Calu3 (cell line): ENCODE data around the gene CCDC116. TPM values are rescaled to one million over a fixed set of nuclear protein-coding genes. Genes with fewer than 3 reads are reported as not detected.
"Not testable (repeated sequence)": the region's sequence is repeated elsewhere in the genome, so short reads cannot be mapped to it uniquely, and the experiment has no call there.

Experiments used
- BruUV-seq: library from RNA; stranded (reverse); fragments of 400-500 nt; replicated peaks from 2 replicates; lab custom pipeline; 2021; lab: Mats Ljungman, UMichigan
- CTCF ChIA-PET: fragments of 300-600 bp; sonication (Branson Sonifier 250); formaldehyde crosslinking; loops from one replicate; lab custom pipeline; 2022; ENCODE audit warnings: antibody characterized with exemption; lab: Charles Lee
- DNase-seq: peaks from one replicate; pipeline ENCODE4 v3.0.0; 2022
- H3K27ac Mint-ChIP-seq: one replicate; pipeline ENCODE4 v1.8.0; 2022; ENCODE audit warnings: mixed read lengths; ENCODE audit not compliant: unreplicated experiment
- H3K27me3 Mint-ChIP-seq: one replicate; pipeline ENCODE4 v1.8.0; 2022; ENCODE audit warnings: mixed read lengths; ENCODE audit not compliant: unreplicated experiment
- H3K36me3 Mint-ChIP-seq: one replicate; pipeline ENCODE4 v1.8.0; 2022; ENCODE audit warnings: mild to moderate bottlenecking, moderate library complexity, mixed read lengths; ENCODE audit not compliant: insufficient read depth, unreplicated experiment
- H3K4me1 Mint-ChIP-seq: one replicate; pipeline ENCODE4 v1.8.0; 2022; ENCODE audit warnings: mild to moderate bottlenecking, low read depth, mixed read lengths; ENCODE audit not compliant: unreplicated experiment
- H3K4me3 Mint-ChIP-seq: one replicate; pipeline ENCODE4 v1.8.0; 2022; ENCODE audit warnings: mild to moderate bottlenecking, low read depth, moderate library complexity, mixed read lengths; ENCODE audit not compliant: unreplicated experiment
- H3K9me3 Mint-ChIP-seq: one replicate; pipeline ENCODE4 v1.8.0; 2022; ENCODE audit warnings: low read depth, mixed read lengths; ENCODE audit not compliant: unreplicated experiment
- CTCF ChIP-seq: fragments of 200-600 bp; IDR thresholded peaks from one replicate; pipeline ENCODE4 v1.8.0; 2022; ENCODE audit warnings: antibody characterized with exemption; ENCODE audit not compliant: unreplicated experiment
- intact Hi-C: fragments of 100-400 bp; cut with micrococcal nuclease; formaldehyde crosslinking; loops from one replicate; pipeline ENCODE4 v1.10.0; 2022; ENCODE audit not compliant: unreplicated experiment
- total RNA-seq: library from RNA; stranded (reverse); gene quantifications from 2 replicates; pipeline ENCODE4 v1.2.3, GENCODE V29; 2022

Gene CCDC116
- total RNA-seq, 1 experiment from 2014 or later, result not detected

GRCh38 chr22:21641789-21642583, 9.4 kb downstream of the CCDC116 start, which contains the start of gene SDF2L1:
Gene SDF2L1 (plus strand): TSS chr22:21642302. CDS start chr22:21642337, 35 bp downstream.
- Mint-ChIP-seq H3K4me3 (peak within 1 kb of the TSS; percentile 94), H3K27me3 (no peaks in the 10 kb centered on the region), H3K36me3 (peaks cover 64% of the 10 kb centered on the region), H3K9me3 (no peaks in the 10 kb centered on the region), H3K27ac (peak within 1 kb of the TSS; percentile 98), H3K4me1 (peaks cover 34% of the 10 kb centered on the region)
- DNase-seq, result peak; percentile 99
- intact Hi-C loops, result no loop called here
- no peak for TF ChIP-seq CTCF
- no TSS peak for BruUV-seq
- CTCF ChIA-PET, result interaction anchor here (0.6 to 3.0 kb wide), 8 partner anchors 10 to 756 kb away, joined by 3 to 42 read pairs (median 4); partner anchors contain the start of gene YDJC

- Mint-ChIP-seq H3K27ac (peak overlapping the region; percentile 98), H3K9me3 (no peaks in the 10 kb centered on the region), H3K4me1 (peaks cover 34% of the 10 kb centered on the region), H3K27me3 (no peaks in the 10 kb centered on the region), H3K36me3 (peaks cover 72% of the 10 kb centered on the region), H3K4me3 (peak overlapping the region; percentile 94)
- BruUV-seq, result TSS peak; percentile 37
- DNase-seq, result peak; percentile 81
- CTCF ChIA-PET, result interaction anchor here (0.6 to 3.0 kb wide), 7 partner anchors 9 to 745 kb away, joined by 3 to 42 read pairs (median 5); partner anchors contain the start of gene YDJC
- intact Hi-C loops, result no loop called here
- TF ChIP-seq CTCF, result peak; percentile 69
Observed at GRCh38 chr22:21642584-21643448, 10.3 kb downstream of the CCDC116 start.

DNA sequence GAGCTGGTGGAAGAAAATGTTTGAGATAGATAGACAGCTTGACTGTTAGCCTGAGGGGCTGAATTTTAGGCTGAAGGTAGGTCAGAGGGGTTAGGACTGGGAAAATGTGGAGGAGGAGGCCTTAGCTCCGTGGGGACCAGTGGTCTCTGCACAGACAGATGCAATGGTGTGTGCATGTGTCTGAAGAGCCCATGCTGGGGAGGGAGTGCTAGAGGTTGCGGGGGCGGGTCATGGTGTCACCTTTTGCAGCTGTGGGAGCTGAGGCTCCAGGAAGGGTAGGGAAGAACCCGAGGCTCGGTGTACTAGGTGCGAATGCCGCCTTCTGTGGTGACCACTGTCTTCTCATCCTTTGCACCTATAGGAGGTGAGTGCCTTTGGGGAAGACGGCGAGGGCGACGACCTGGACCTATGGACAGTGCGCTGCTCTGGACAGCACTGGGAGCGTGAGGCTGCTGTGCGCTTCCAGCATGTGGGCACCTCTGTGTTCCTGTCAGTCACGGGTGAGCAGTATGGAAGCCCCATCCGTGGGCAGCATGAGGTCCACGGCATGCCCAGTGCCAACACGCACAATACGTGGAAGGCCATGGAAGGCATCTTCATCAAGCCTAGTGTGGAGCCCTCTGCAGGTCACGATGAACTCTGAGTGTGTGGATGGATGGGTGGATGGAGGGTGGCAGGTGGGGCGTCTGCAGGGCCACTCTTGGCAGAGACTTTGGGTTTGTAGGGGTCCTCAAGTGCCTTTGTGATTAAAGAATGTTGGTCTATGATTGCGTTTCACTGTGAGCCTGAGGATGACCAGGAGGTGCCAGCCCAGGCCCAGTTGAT, 11.2 kb downstream of the CCDC116 start:
- H3K27ac Mint-ChIP-seq, result peak overlapping the region; percentile 98
- CTCF ChIA-PET, result interaction anchor here (0.7 to 3.0 kb wide), 5 partner anchors 8 to 186 kb away, joined by 3 to 42 read pairs (median 3); partner anchors contain the start of gene YDJC
- intact Hi-C loops, result no loop called here
- no peaks in the 10 kb centered on the region for H3K27me3 Mint-ChIP-seq
- H3K36me3 Mint-ChIP-seq, result peaks cover 81% of the 10 kb centered on the region
- DNase-seq, result no peak
- no peak for TF ChIP-seq CTCF
- H3K4me3 Mint-ChIP-seq, result peak overlapping the region; percentile 94
- H3K4me1 Mint-ChIP-seq, result peaks cover 34% of the 10 kb centered on the region
- no peaks in the 10 kb centered on the region for H3K9me3 Mint-ChIP-seq
- BruUV-seq, result no TSS peak

DNA sequence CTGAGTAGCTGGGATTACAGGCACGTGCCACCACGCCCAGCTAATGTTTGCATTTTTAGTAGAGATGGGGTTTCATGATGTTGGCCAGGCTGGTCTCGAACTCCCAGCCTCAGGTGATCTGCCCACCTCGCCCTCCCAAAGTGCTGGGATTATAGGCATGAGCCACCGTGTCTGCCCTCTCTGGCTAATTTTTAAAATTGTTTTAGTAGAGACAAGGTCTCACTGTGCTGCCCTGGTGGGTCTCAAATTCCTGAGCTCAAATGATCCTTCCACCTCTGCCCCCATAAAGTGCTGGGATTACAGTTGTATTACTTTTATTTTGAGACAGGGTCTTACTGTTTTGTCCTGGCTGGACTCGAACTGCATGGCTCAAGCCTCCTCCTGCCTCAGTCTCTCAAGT, 13.0 kb downstream of the CCDC116 start:
- Mint-ChIP-seq H3K4me1 (peaks cover 36% of the 10 kb centered on the region), H3K36me3 (peaks cover 96% of the 10 kb centered on the region)
- H3K27me3 Mint-ChIP-seq, DNase-seq, H3K4me3 Mint-ChIP-seq, H3K27ac Mint-ChIP-seq, intact Hi-C loops, H3K9me3 Mint-ChIP-seq, BruUV-seq: not testable (repeated sequence)
- CTCF ChIA-PET, result interaction anchor here (2.6 kb wide), 1 partner anchor 16 kb away, joined by 11 read pairs; no protein-coding TSS in a partner anchor
